Karpas-422 (cell line): ENCODE data around the gene FN1. TPM values are rescaled to one million over a fixed set of nuclear protein-coding genes. Genes with fewer than 3 reads are reported as not detected.
"Not testable (repeated sequence)": the region's sequence is repeated elsewhere in the genome, so short reads cannot be mapped to it uniquely, and the experiment has no call there.

ENCODE experiments used
- DNase-seq: peaks from one replicate; pipeline ENCODE4 v3.0.0-alpha.2; 2015
- H2AFZ ChIP-seq: fragments of 200-600 bp; sonication (generic); 2 replicates; pipeline ENCODE4 v1.6.1; 2014; ENCODE audit warnings: antibody characterized with exemption, low read length, mixed read lengths
- H3K27ac ChIP-seq: fragments of 200-600 bp; sonication (generic); 2 replicates; pipeline ENCODE4 v1.5.1; 2014; ENCODE audit warnings: mild to moderate bottlenecking, low read length, moderate library complexity
- H3K27me3 ChIP-seq: fragments of 200-600 bp; sonication (generic); 2 replicates; pipeline ENCODE4 v1.6.1; 2014; ENCODE audit warnings: low read length, mixed read lengths
- H3K36me3 ChIP-seq: fragments of 200-600 bp; sonication (generic); 2 replicates; pipeline ENCODE4 v1.6.1; 2014; ENCODE audit warnings: low read length, mixed read lengths; ENCODE audit not compliant: insufficient read depth
- H3K4me1 ChIP-seq: fragments of 200-600 bp; sonication (generic); 2 replicates; pipeline ENCODE4 v1.6.1; 2014; ENCODE audit warnings: mild to moderate bottlenecking, low read length, mixed read lengths
- H3K4me2 ChIP-seq: fragments of 200-600 bp; sonication (generic); 2 replicates; pipeline ENCODE4 v1.6.1; 2014; ENCODE audit warnings: low read length, low read depth, mild to moderate bottlenecking; ENCODE audit not compliant: poor library complexity, severe bottlenecking
- H3K4me3 ChIP-seq: fragments of 200-600 bp; sonication (generic); 2 replicates; pipeline ENCODE4 v1.5.1; 2014; ENCODE audit warnings: mild to moderate bottlenecking, antibody characterized with exemption, low read length, mixed read lengths
- H3K79me2 ChIP-seq: fragments of 200-600 bp; sonication (generic); 2 replicates; pipeline ENCODE4 v1.6.1; 2014; ENCODE audit warnings: mild to moderate bottlenecking, low read length, mixed read lengths
- H3K9ac ChIP-seq: fragments of 200-600 bp; sonication (generic); 2 replicates; pipeline ENCODE4 v1.6.0; 2014; ENCODE audit warnings: low read length
- H3K9me2 ChIP-seq: fragments of 200-600 bp; sonication (generic), shearing (Covaris generic); replicated peaks from 2 replicates; pipeline ENCODE4 v1.6.0; 2014; ENCODE audit warnings: mild to moderate bottlenecking, low read length, moderate library complexity; ENCODE audit not compliant: insufficient read depth
- H3K9me3 ChIP-seq: fragments of 300-700, 200-600 bp; sonication (generic); 2 replicates; pipeline ENCODE4 v1.6.1; 2014; ENCODE audit warnings: low read length, mixed read lengths
- H4K20me1 ChIP-seq: fragments of 200-600 bp; sonication (generic); 2 replicates; pipeline ENCODE4 v1.6.1; 2014; ENCODE audit warnings: mild to moderate bottlenecking, antibody characterized with exemption, low read length, low read depth; ENCODE audit not compliant: insufficient read depth
- total RNA-seq: library from RNA; depleted of rRNA; stranded (reverse); fragments of >200 nt; shearing (Covaris generic); gene quantifications from 2 replicates; pipeline ENCODE4 v1.2.3, GENCODE V29; 2014; ENCODE audit warnings: low replicate concordance; rRNA removed

Gene FN1
- total RNA-seq, 1 experiment from 2014 or later, result 0.67 TPM

- peak overlapping the region; percentile 100 for H3K4me3 ChIP-seq
- peak overlapping the region; percentile 49; the same call in 1 of the 2 replicates for H3K27ac ChIP-seq
- peak overlapping the region; percentile 97 for H2AFZ ChIP-seq
- peaks cover 28% of the 10 kb centered on the region; the same call in 1 of the 2 replicates for H3K36me3 ChIP-seq
- peaks cover 46% of the 10 kb centered on the region for H3K79me2 ChIP-seq
- not testable (repeated sequence) for H3K27me3 ChIP-seq, H4K20me1 ChIP-seq, H3K9me3 ChIP-seq, H3K9me2 ChIP-seq
- H3K4me1 ChIP-seq, result peaks cover 17% of the 10 kb centered on the region
- peak; percentile 43 for DNase-seq
- peak overlapping the region; percentile 100 for H3K9ac ChIP-seq
- H3K4me2 ChIP-seq, result peak overlapping the region; percentile 100
These were observed 124.6 kb downstream of the FN1 start for GRCh38 chr2:215311259-215311624.

Other genes with a start within 250 kb of the FN1 start
- gene ATIC, start 124.0 kb downstream of the FN1 start, total RNA-seq, result 72.4 and 84.5 TPM in 2 replicates